GM12878 (cell line): ENCODE data around the gene PRODH. TPM values are rescaled to one million over a fixed set of nuclear protein-coding genes. Genes with fewer than 3 reads are reported as not detected.

ENCODE experiments used
- ATAC-seq: fragments of 200-7000 bp; cut with Tn5 transposase; 3 replicates; pipeline ENCODE4 v1.9.1; 2020; ENCODE audit warnings: mild to moderate bottlenecking, moderate library complexity
- BruUV-seq: library from RNA; stranded (reverse); fragments of 400-500 nt; replicated peaks from 2 replicates; lab custom pipeline; 2021; lab: Mats Ljungman, UMichigan
- CTCF ChIA-PET: fragments of 300-600 bp; sonication (Branson Sonifier 250); formaldehyde crosslinking; extraction: SDS; loops from one replicate; lab custom pipeline; 2021; ENCODE audit warnings: inconsistent platforms; lab: Yijun Ruan, JAX
- POLR2A ChIA-PET: fragments of 350-600 bp; formaldehyde crosslinking; extraction: SDS; loops from one replicate; lab custom pipeline; 2021; ENCODE audit warnings: inconsistent platforms; lab: Charles Lee
- RAD21 ChIA-PET: fragments of 300-600 bp; sonication (Branson Sonifier 250); formaldehyde crosslinking; loops from one replicate; lab custom pipeline; 2023; ENCODE audit warnings: antibody characterized with exemption; ENCODE audit not compliant: unreplicated experiment; lab: Charles Lee
- SMC1A ChIA-PET: fragments of 300-600 bp; sonication (Branson Sonifier 250); formaldehyde crosslinking; loops from one replicate; lab custom pipeline; 2023; ENCODE audit not compliant: unreplicated experiment, uncharacterized antibody; lab: Charles Lee
- DNase-seq: peaks from one replicate; pipeline ENCODE4 v3.0.0-alpha.2; 2011; ENCODE audit warnings: low read depth, low spot score
- FAIRE-seq: peaks from 3 replicates; lab custom pipeline; 2011; peaks lifted over from hg19 to GRCh38; lab: Jason Lieb, UNC
- H2AFZ ChIP-seq: 2 replicates; pipeline ENCODE4 v1.6.0; 2011; ENCODE audit warnings: low read depth, low read length, control low read depth; ENCODE audit not compliant: control insufficient read depth
- H3K27ac ChIP-seq: 2 replicates; pipeline ENCODE4 v1.5.1; 2011; ENCODE audit warnings: control low read depth; ENCODE audit not compliant: control insufficient read depth, insufficient read depth
- H3K27me3 ChIP-seq, 2 experiments: replicated peaks in 1 of 2; 2 replicates each; pipeline versions ENCODE4 v1.6.0 to v1.6.1; 2011; ENCODE audit warnings: low read length in 1 of 2; ENCODE audit not compliant: control insufficient read depth in 2 of 2, insufficient read depth in 2 of 2
- H3K36me3 ChIP-seq, 2 experiments: 2 replicates each; pipeline ENCODE4 v1.5.1; 2011; ENCODE audit warnings: low read length in 1 of 2; ENCODE audit not compliant: control insufficient read depth in 2 of 2, insufficient read depth in 2 of 2
- H3K4me1 ChIP-seq: 2 replicates; pipeline ENCODE4 v1.6.1; 2011; ENCODE audit warnings: mild to moderate bottlenecking, low read length, moderate library complexity, mixed read lengths; ENCODE audit not compliant: control insufficient read depth, insufficient read depth
- H3K4me2 ChIP-seq: 2 replicates; pipeline ENCODE4 v1.6.0; 2011; ENCODE audit warnings: control low read depth; ENCODE audit not compliant: control insufficient read depth, insufficient read depth
- H3K4me3 ChIP-seq: fragments of 200-600 bp; sonication (generic); 2 replicates; pipeline ENCODE4 v1.5.1; 2016
- H3K79me2 ChIP-seq: 2 replicates; pipeline ENCODE4 v1.6.0; 2011; ENCODE audit warnings: low read length; ENCODE audit not compliant: control insufficient read depth, insufficient read depth
- H3K9ac ChIP-seq: 2 replicates; pipeline ENCODE4 v1.8.0; 2011; ENCODE audit warnings: low read length, control low read depth, mixed read lengths; ENCODE audit not compliant: control insufficient read depth, insufficient read depth
- H3K9me3 ChIP-seq: replicated peaks from 3 replicates; pipeline ENCODE4 v1.5.1; 2011; ENCODE audit warnings: mild to moderate bottlenecking, low read length; ENCODE audit not compliant: control insufficient read depth, insufficient read depth
- H4K20me1 ChIP-seq: 2 replicates; pipeline ENCODE4 v1.6.0; 2011; ENCODE audit not compliant: control insufficient read depth, insufficient read depth
- CBFB ChIP-seq: IDR thresholded peaks from 2 replicates; pipeline ENCODE4 v1.6.1; 2016; ENCODE audit warnings: antibody characterized with exemption, low read depth
- E2F4 ChIP-seq: IDR thresholded peaks from 2 replicates; pipeline ENCODE4 v1.6.1; 2012; ENCODE audit warnings: low read depth, low read length, improper control_type of control experiment
- EP300 ChIP-seq, 2 experiments: fragments of 150-350 bp in 1 of 2; IDR thresholded peaks; 2 replicates each; pipeline ENCODE4 v1.6.1; 2011 to 2012; ENCODE audit warnings: low read depth in 2 of 2, low read length in 2 of 2, borderline replicate concordance in 1 of 2, improper control_type of control experiment in 1 of 2, inconsistent platforms in 1 of 2; ENCODE audit not compliant: control insufficient read depth in 1 of 2
- MTA2 ChIP-seq: fragments of 450-650 bp; IDR thresholded peaks from 2 replicates; pipeline ENCODE4 v1.6.1; 2016; ENCODE audit warnings: low read depth, mild to moderate bottlenecking, moderate library complexity
- PAX8 ChIP-seq: fragments of 450-650 bp; IDR thresholded peaks from 2 replicates; pipeline ENCODE4 v1.6.1; 2017; ENCODE audit warnings: mild to moderate bottlenecking, moderate library complexity
- SP1 ChIP-seq: IDR thresholded peaks from one replicate; pipeline ENCODE4 v1.6.1; 2011; ENCODE audit warnings: low read depth, low read length
- TARDBP ChIP-seq: IDR thresholded peaks from 2 replicates; pipeline ENCODE4 v1.6.1; 2016; ENCODE audit warnings: borderline replicate concordance
- YBX1 ChIP-seq: fragments of 450-650 bp; IDR thresholded peaks from 2 replicates; pipeline ENCODE4 v1.6.1; 2016; ENCODE audit warnings: antibody characterized with exemption
- WGBS: methylation state at CpG from one replicate; pipeline ENCODE4 v1.1.6; 2016; ENCODE audit warnings: low lambda C conversion rate; ENCODE audit not compliant: insufficient replicate concordance, insufficient coverage; ENCODE audit errors: missing lambda C conversion rate; 5-methylcytosine and 5-hydroxymethylcytosine counted together
- in situ Hi-C: fragments of 300-500 bp; cut with MboI; formaldehyde crosslinking; loops from 9 replicates; pipeline ENCODE4 v1.14.3; 2018; ENCODE audit warnings: mixed read lengths
- intact Hi-C: fragments of 100-400 bp; cut with micrococcal nuclease; formaldehyde crosslinking; loops from one replicate; pipeline ENCODE4 v1.14.2; 2022; ENCODE audit not compliant: unreplicated experiment
- polyA plus RNA-seq, 11 experiments: library from polyadenylated mRNA; depleted of rRNA in 4 of 11; unstranded in 6 of 11; stranded (reverse) in 5 of 11; fragments of >200 nt; fragmentation: Nextera tagmentation in 4 of 11; fragmentation: Illumina TruSeq in 1 of 11; extraction: Ambion mirVana in 4 of 11; extraction: Trizol in 1 of 11; gene quantifications; 1 replicate in 1 of 11; 2 replicates in 10 of 11; pipeline versions ENCODE4 v1.2.1 to v1.2.3, GENCODE V29; 2011 to 2016; ENCODE audit warnings: inconsistent platforms in 2 of 11, missing spikeins in 2 of 11, low read depth in 1 of 11
- total RNA-seq, 4 experiments: library from RNA; depleted of rRNA in 3 of 4; stranded (reverse); fragments of >200 nt in 3 of 4; fragmentation: Illumina TruSeq in 1 of 4; extraction: Trizol in 1 of 4; gene quantifications; 2 replicates each; pipeline versions ENCODE4 v1.2.1 to v1.2.3, GENCODE V29; 2013 to 2021
- TF ChIP-seq, protein P1 (sequence below): fragments of 450-650 bp; formaldehyde crosslinking; IDR thresholded peaks from 2 replicates; pipeline ENCODE4 v1.5.0; 2022; ENCODE audit warnings: mild to moderate bottlenecking, missing genetic modification characterization
- TF ChIP-seq, protein P2 (sequence below): IDR thresholded peaks from 2 replicates; pipeline ENCODE4 v1.6.1; 2012; ENCODE audit warnings: improper control_type of control experiment, low read depth, low read length; ENCODE audit not compliant: insufficient replicate concordance
- TF ChIP-seq, protein P3 (sequence below): fragments of 150-350 bp; IDR thresholded peaks from 2 replicates; pipeline ENCODE4 v1.6.1; 2014; ENCODE audit warnings: mild to moderate bottlenecking, low read depth, low read length

Gene PRODH
- total and polyA plus RNA-seq, 10 of the 15 experiments (the other 5 are each of a cell fraction or from before 2014, with no cell fraction given): 0.03 to 0.10 (median 0.07) TPM; not detected in 6

GRCh38 chr22:18984564-18984963 lies 48.5 kb upstream of the PRODH start:
- Histone ChIP-seq H3K27ac (no peak overlapping the region), H3K4me1 (no peaks in the 10 kb centered on the region), H3K27me3 (no peaks in the 10 kb centered on the region), H3K4me3 (no peak overlapping the region), H3K4me2 (no peak overlapping the region), H4K20me1 (no peaks in the 10 kb centered on the region), H3K9ac (no peak overlapping the region), H3K79me2 (no peaks in the 10 kb centered on the region), H3K9me3 (no peaks in the 10 kb centered on the region; the same call in 2 of the 3 replicates), H2AFZ (no peak overlapping the region), H3K36me3 (no peaks in the 10 kb centered on the region)
- no TSS peak for BruUV-seq
- in situ Hi-C loops: no loop called here
- SMC1A ChIA-PET: no interaction called here
- POLR2A ChIA-PET: no interaction called here
- intact Hi-C loops: no loop called here
- FAIRE-seq: no peak
- WGBS: 44% methylated on average over 10 of the region's 10 CpGs
- CTCF ChIA-PET: no interaction called here
- RAD21 ChIA-PET: no interaction called here
- no peak for DNase-seq
- ATAC-seq: no peak
- no peak for TF ChIP-seq E2F4
- no peak for TF ChIP-seq YBX1
- no peak for TF ChIP-seq CBFB
- TF ChIP-seq, protein P1, sequence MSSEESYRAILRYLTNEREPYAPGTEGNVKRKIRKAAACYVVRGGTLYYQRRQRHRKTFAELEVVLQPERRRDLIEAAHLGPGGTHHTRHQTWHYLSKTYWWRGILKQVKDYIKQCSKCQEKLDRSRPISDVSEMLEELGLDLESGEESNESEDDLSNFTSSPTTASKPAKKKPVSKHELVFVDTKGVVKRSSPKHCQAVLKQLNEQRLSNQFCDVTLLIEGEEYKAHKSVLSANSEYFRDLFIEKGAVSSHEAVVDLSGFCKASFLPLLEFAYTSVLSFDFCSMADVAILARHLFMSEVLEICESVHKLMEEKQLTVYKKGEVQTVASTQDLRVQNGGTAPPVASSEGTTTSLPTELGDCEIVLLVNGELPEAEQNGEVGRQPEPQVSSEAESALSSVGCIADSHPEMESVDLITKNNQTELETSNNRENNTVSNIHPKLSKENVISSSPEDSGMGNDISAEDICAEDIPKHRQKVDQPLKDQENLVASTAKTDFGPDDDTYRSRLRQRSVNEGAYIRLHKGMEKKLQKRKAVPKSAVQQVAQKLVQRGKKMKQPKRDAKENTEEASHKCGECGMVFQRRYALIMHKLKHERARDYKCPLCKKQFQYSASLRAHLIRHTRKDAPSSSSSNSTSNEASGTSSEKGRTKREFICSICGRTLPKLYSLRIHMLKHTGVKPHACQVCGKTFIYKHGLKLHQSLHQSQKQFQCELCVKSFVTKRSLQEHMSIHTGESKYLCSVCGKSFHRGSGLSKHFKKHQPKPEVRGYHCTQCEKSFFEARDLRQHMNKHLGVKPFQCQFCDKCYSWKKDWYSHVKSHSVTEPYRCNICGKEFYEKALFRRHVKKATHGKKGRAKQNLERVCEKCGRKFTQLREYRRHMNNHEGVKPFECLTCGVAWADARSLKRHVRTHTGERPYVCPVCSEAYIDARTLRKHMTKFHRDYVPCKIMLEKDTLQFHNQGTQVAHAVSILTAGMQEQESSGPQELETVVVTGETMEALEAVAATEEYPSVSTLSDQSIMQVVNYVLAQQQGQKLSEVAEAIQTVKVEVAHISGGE (CRISPR knock-in tag): no peak
- no peak for TF ChIP-seq TARDBP
- no peak for TF ChIP-seq EP300 (IDR thresholded peaks at IDR 0.05; ENCODE audit: borderline replicate concordance in 1 of 2, control insufficient read depth in 1 of 2, low read depth in 2 of 2, low read length in 2 of 2)
- no peak for TF ChIP-seq PAX8
- TF ChIP-seq MTA2: no peak
- TF ChIP-seq SP1: no peak
- TF ChIP-seq, protein P2, sequence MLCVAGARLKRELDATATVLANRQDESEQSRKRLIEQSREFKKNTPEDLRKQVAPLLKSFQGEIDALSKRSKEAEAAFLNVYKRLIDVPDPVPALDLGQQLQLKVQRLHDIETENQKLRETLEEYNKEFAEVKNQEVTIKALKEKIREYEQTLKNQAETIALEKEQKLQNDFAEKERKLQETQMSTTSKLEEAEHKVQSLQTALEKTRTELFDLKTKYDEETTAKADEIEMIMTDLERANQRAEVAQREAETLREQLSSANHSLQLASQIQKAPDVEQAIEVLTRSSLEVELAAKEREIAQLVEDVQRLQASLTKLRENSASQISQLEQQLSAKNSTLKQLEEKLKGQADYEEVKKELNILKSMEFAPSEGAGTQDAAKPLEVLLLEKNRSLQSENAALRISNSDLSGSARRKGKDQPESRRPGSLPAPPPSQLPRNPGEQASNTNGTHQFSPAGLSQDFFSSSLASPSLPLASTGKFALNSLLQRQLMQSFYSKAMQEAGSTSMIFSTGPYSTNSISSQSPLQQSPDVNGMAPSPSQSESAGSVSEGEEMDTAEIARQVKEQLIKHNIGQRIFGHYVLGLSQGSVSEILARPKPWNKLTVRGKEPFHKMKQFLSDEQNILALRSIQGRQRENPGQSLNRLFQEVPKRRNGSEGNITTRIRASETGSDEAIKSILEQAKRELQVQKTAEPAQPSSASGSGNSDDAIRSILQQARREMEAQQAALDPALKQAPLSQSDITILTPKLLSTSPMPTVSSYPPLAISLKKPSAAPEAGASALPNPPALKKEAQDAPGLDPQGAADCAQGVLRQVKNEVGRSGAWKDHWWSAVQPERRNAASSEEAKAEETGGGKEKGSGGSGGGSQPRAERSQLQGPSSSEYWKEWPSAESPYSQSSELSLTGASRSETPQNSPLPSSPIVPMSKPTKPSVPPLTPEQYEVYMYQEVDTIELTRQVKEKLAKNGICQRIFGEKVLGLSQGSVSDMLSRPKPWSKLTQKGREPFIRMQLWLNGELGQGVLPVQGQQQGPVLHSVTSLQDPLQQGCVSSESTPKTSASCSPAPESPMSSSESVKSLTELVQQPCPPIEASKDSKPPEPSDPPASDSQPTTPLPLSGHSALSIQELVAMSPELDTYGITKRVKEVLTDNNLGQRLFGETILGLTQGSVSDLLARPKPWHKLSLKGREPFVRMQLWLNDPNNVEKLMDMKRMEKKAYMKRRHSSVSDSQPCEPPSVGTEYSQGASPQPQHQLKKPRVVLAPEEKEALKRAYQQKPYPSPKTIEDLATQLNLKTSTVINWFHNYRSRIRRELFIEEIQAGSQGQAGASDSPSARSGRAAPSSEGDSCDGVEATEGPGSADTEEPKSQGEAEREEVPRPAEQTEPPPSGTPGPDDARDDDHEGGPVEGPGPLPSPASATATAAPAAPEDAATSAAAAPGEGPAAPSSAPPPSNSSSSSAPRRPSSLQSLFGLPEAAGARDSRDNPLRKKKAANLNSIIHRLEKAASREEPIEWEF: no peak
- TF ChIP-seq, protein P3, sequence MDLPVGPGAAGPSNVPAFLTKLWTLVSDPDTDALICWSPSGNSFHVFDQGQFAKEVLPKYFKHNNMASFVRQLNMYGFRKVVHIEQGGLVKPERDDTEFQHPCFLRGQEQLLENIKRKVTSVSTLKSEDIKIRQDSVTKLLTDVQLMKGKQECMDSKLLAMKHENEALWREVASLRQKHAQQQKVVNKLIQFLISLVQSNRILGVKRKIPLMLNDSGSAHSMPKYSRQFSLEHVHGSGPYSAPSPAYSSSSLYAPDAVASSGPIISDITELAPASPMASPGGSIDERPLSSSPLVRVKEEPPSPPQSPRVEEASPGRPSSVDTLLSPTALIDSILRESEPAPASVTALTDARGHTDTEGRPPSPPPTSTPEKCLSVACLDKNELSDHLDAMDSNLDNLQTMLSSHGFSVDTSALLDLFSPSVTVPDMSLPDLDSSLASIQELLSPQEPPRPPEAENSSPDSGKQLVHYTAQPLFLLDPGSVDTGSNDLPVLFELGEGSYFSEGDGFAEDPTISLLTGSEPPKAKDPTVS: no peak
